HUES48 (cell line): ENCODE measurements around the gene ZEB2.

Experiments used
- H3K27ac ChIP-seq: one replicate; pipeline ENCODE4 v1.7.0; 2013; ENCODE audit warnings: low read depth, low read length, inconsistent platforms
- H3K27me3 ChIP-seq: 2 replicates; pipeline ENCODE4 v1.6.1; 2013; ENCODE audit warnings: mild to moderate bottlenecking, low read length; ENCODE audit not compliant: control insufficient read depth, insufficient read depth
- H3K36me3 ChIP-seq: 2 replicates; pipeline ENCODE4 v1.6.1; 2013; ENCODE audit warnings: low read length; ENCODE audit not compliant: control insufficient read depth, insufficient read depth
- H3K4me1 ChIP-seq: 2 replicates; pipeline ENCODE4 v1.6.1; 2013; ENCODE audit warnings: mild to moderate bottlenecking, low read length; ENCODE audit not compliant: control insufficient read depth, insufficient read depth
- H3K4me3 ChIP-seq: 2 replicates; pipeline ENCODE4 v1.5.1; 2013; ENCODE audit warnings: mild to moderate bottlenecking, low read depth, low read length
- H3K9ac ChIP-seq: 2 replicates; pipeline ENCODE4 v1.6.1; 2013; ENCODE audit warnings: mild to moderate bottlenecking, low read depth, low read length, moderate library complexity
- H3K9me3 ChIP-seq: 2 replicates; pipeline ENCODE4 v1.6.1; 2013; ENCODE audit warnings: low read length; ENCODE audit not compliant: control insufficient read depth, insufficient read depth

ZEB2 gene

DNA sequence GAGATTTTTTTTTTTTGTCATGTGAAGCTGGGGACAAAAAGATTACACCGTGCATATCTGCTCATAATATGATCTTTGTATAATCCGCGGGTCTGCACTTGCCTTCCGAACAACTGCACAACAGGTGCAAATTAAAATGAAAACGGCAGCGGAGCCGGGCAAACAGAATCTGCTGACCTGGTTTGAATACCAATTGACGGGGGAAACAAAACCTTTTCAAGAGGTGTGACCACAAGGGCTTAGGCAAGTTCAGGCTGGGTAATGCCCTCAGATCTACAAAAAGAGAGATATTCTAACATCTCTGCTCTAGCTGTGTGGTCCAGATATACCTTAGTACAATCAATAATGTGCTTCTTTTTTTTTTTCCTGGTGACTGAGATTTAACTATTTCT is 88.5 kb downstream of the ZEB2 start:
- Histone ChIP-seq H3K4me3 (no peak overlapping the region), H3K9ac (no peak overlapping the region), H3K27me3 (no peaks in the 10 kb centered on the region), H3K4me1 (peaks cover 29% of the 10 kb centered on the region), H3K9me3 (no peaks in the 10 kb centered on the region), H3K36me3 (no peaks in the 10 kb centered on the region), H3K27ac (peak overlapping the region; percentile 70)

DNA sequence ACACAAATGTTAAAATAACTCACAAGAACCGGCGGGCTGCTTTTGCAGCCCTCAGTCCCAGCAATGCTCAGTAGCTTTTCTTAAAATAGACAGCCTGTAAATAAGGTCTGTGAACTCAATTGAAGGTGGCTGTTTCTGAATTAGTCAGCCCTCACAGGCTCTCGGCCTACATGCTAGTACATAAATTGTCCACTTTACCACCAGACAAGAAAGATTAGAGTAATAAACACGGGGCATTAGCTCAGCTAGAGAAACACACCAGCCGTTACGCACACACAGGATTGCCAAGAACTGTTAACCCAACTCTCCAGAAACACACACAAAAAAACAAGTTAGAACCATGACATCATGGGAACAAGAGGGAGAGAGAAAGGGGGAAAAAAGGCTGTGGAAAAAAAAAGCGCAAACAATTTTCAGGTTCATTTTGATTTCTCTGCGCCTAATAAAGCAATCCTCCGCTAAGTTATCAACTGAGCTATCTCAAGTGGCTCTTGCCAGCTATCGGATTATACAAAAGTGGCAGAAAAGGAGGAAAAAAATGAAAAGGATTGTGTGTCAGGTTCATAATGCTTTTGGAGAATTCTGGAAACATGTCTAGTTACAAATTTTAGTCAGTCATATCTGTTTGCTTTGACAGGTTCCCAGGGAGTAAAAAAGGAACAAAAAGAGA is 89.1 kb downstream of the ZEB2 start:
- Histone ChIP-seq H3K9ac (no peak overlapping the region), H3K27ac (peak overlapping the region; percentile 70)

DNA sequence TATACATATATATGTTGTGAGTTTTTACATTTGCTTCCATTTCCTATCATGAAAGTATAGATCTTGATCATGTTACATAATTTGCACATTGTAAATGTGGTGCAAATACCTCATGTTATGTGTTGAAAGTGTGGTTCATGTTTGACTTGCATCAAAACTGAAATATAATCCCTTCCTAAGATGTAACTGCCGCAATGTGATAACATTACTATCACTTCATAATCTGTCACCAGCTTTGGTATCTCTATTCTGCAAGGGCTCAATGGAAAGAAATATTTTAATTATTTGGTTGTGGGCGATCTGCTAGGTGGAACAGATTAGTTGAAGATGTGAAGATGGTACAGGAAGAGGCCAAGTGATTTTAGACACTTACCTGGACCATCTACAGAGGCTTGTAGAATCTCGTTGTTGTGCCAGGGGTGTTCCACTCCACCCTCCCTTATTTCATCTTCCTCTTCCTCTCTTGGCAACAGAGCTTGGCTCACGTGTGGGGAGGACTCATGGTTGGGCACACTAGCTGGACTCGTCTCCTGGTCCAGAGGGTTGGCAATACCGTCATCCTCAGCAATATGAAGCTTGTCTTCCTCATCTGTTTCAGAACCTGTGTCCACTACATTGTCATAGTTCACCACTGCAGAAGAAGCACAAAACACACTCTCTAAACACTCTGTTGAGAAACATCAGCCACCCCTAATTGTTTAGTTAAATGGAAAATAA is 90.4 kb downstream of the ZEB2 start:
- Histone ChIP-seq H3K4me3 (no peak overlapping the region), H3K27ac (no peak overlapping the region), H3K9ac (no peak overlapping the region), H3K27me3 (no peaks in the 10 kb centered on the region), H3K9me3 (no peaks in the 10 kb centered on the region), H3K36me3 (no peaks in the 10 kb centered on the region), H3K4me1 (peaks cover 37% of the 10 kb centered on the region)

More for the DNA sequence above, 89.1 kb downstream of the ZEB2 start:
- H3K4me1 ChIP-seq: peaks cover 29% of the 10 kb centered on the region
- H3K27me3 ChIP-seq: no peaks in the 10 kb centered on the region
- no peak overlapping the region for H3K4me3 ChIP-seq
- no peaks in the 10 kb centered on the region for H3K36me3 ChIP-seq
- H3K9me3 ChIP-seq: no peaks in the 10 kb centered on the region

GRCh38 chr2:144426981-144427479 is 92.9 kb downstream of the ZEB2 start:
- Histone ChIP-seq H3K27me3 (no peaks in the 10 kb centered on the region), H3K36me3 (no peaks in the 10 kb centered on the region), H3K9ac (no peak overlapping the region), H3K4me3 (no peak overlapping the region), H3K4me1 (peaks cover 33% of the 10 kb centered on the region), H3K27ac (no peak overlapping the region), H3K9me3 (no peaks in the 10 kb centered on the region)

- no peak overlapping the region for H3K27ac ChIP-seq
- H3K9ac ChIP-seq: no peak overlapping the region
- H3K36me3 ChIP-seq: no peaks in the 10 kb centered on the region
- no peak overlapping the region for H3K4me3 ChIP-seq
- H3K9me3 ChIP-seq: no peaks in the 10 kb centered on the region
- H3K4me1 ChIP-seq: peaks cover 29% of the 10 kb centered on the region
- no peaks in the 10 kb centered on the region for H3K27me3 ChIP-seq
Observed at GRCh38 chr2:144426355-144426754, 93.6 kb downstream of the ZEB2 start.

DNA sequence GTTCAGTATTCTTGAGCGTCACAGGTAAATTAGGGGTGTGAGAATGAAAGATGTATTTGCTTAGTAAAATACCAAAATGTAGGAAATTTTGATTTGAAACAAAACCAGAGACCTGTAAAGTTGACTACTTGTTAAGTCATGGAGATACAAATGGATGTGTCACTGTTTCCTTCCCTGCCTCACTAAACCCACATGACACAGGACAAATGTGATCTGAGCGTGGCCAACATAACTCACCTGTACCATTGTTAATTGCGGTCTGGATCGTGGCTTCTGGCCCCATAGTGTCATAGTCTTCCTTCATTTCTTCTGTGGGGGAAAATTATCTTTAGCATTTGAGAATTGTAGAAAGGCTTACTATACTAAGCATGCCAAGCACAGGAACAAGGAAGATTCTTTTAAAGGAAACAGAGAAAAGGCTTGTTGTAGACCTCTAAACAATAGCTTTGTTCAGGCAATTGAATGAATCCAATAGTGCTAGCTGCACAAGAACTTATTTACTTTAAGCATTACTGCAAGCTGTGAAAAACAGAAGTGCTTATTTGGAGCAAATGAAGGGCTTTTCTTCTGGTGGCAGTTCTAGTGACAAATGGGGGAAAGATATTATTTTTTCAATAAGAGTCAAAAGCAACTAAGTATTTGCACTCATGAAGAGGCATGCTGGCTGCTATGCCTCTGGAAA is 95.2 kb downstream of the ZEB2 start:
- Histone ChIP-seq H3K36me3 (no peaks in the 10 kb centered on the region), H3K27ac (no peak overlapping the region), H3K9ac (no peak overlapping the region), H3K4me3 (no peak overlapping the region), H3K27me3 (no peaks in the 10 kb centered on the region), H3K4me1 (peaks cover 19% of the 10 kb centered on the region), H3K9me3 (no peaks in the 10 kb centered on the region)

GRCh38 chr2:144421606-144422510 is 98.1 kb downstream of the ZEB2 start:
- no peak overlapping the region for H3K27ac ChIP-seq

DNA sequence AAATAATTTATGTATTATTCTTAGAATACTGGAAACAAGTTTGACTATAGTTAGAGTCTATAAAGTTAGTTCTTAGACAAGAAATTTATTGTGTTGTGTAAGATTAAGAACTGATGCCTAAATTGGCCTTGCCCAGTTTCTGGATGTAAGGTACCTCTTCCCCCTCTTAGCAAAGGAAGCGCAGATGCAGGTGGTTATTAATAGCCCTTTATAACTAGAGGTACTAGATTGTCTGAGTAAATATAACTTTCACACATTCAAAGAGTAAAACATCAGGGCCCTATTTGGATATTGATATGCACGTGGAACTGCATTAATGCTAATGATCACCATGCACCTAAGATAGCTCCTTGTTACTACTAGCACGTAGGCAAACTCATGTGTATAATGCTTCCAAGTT is 100.7 kb downstream of the ZEB2 start:
- no peak overlapping the region for H3K9ac ChIP-seq
- H3K27ac ChIP-seq: no peak overlapping the region
- no peaks in the 10 kb centered on the region for H3K27me3 ChIP-seq
- H3K9me3 ChIP-seq: no peaks in the 10 kb centered on the region
- no peaks in the 10 kb centered on the region for H3K36me3 ChIP-seq
- H3K4me1 ChIP-seq: no peaks in the 10 kb centered on the region
- no peak overlapping the region for H3K4me3 ChIP-seq

More at GRCh38 chr2:144421606-144422510, 98.1 kb downstream of the ZEB2 start:
- Histone ChIP-seq H3K27me3 (no peaks in the 10 kb centered on the region), H3K4me1 (peaks cover 14% of the 10 kb centered on the region), H3K4me3 (no peak overlapping the region), H3K9ac (no peak overlapping the region), H3K36me3 (no peaks in the 10 kb centered on the region), H3K9me3 (no peaks in the 10 kb centered on the region)

GRCh38 chr2:144415386-144415785 is 104.5 kb downstream of the ZEB2 start:
- Histone ChIP-seq H3K36me3 (no peaks in the 10 kb centered on the region), H3K4me3 (no peak overlapping the region), H3K27ac (no peak overlapping the region), H3K9ac (no peak overlapping the region), H3K27me3 (no peaks in the 10 kb centered on the region), H3K4me1 (peaks cover 5% of the 10 kb centered on the region; the same call in 1 of the 2 replicates), H3K9me3 (no peaks in the 10 kb centered on the region)

DNA sequence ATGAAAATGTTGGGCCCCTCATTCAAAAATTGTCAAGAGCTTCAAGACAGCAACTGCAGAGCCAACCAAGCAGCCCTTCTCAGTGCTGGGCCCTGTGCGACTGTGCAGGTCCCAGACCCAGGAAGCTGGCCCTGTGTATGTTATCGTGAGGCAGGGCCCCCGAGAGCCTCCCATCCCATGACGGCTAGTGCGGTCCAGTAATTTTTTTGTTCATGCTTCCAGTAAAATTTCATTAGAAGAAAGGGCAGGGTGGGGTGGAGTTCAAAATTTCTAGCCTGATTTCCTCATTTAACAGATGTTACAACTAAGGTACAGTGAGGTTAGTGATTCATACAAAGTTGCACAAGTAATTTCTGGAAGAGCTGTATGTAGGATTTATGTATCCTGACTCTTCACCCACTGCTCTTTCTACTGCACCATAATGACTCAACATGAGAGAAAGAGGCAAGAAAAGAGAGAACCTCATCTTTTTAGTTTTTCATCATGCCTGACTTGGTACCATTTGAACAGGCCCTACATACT is 105.5 kb downstream of the ZEB2 start:
- Histone ChIP-seq H3K27ac (no peak overlapping the region), H3K36me3 (no peaks in the 10 kb centered on the region)

More for the DNA sequence above, 105.5 kb downstream of the ZEB2 start:
- H3K9ac ChIP-seq: no peak overlapping the region
- no peak overlapping the region for H3K4me3 ChIP-seq
- H3K4me1 ChIP-seq: peaks cover 5% of the 10 kb centered on the region; the same call in 1 of the 2 replicates
- H3K27me3 ChIP-seq: no peaks in the 10 kb centered on the region
- H3K9me3 ChIP-seq: no peaks in the 10 kb centered on the region
